OCI-LY3 (cell line): ENCODE measurements around the gene MYBPHL.

Experiments
- H2AFZ ChIP-seq: fragments of 200-600, 300-600 bp; shearing (Covaris generic); 2 replicates; pipeline ENCODE4 v1.6.0; 2014; ENCODE audit warnings: antibody characterized with exemption, low read depth, low read length
- H3K27ac ChIP-seq: fragments of 200-600, 300-600 bp; sonication (generic); 2 replicates; pipeline ENCODE4 v1.5.1; 2014; ENCODE audit warnings: mild to moderate bottlenecking, low read length, moderate library complexity, mixed read lengths
- H3K27me3 ChIP-seq: fragments of 200-600, 300-600 bp; sonication (generic); 2 replicates; pipeline ENCODE4 v1.6.1; 2014; ENCODE audit warnings: low read depth, low read length, mixed read lengths
- H3K36me3 ChIP-seq: fragments of 200-600, 300-600 bp; sonication (generic); replicated peaks from 2 replicates; pipeline ENCODE3; 2014; ENCODE audit warnings: low read depth, low read length, mixed read lengths
- H3K4me1 ChIP-seq: fragments of 300-600, 200-600 bp; sonication (generic); 2 replicates; pipeline ENCODE4 v1.6.1; 2014; ENCODE audit warnings: low read length, mixed read lengths
- H3K4me2 ChIP-seq: fragments of 200-600, 300-600 bp; sonication (generic); 2 replicates; pipeline ENCODE4 v1.6.1; 2014; ENCODE audit warnings: low read length, mixed read lengths
- H3K4me3 ChIP-seq: fragments of 300-600, 200-600 bp; sonication (generic); 2 replicates; pipeline ENCODE4 v1.5.1; 2014; ENCODE audit warnings: antibody characterized with exemption, mild to moderate bottlenecking, low read length, moderate library complexity
- H3K79me2 ChIP-seq: fragments of 300-600, 200-600 bp; shearing (Covaris generic); 2 replicates; pipeline ENCODE4 v1.6.1; 2014; ENCODE audit warnings: mild to moderate bottlenecking, low read length, mixed read lengths
- H3K9ac ChIP-seq: fragments of 300-600, 200-600 bp; shearing (Covaris generic); 2 replicates; pipeline ENCODE4 v1.6.0; 2014; ENCODE audit warnings: mild to moderate bottlenecking, low read length, moderate library complexity
- H3K9me3 ChIP-seq: fragments of 200-600, 300-600 bp; shearing (Covaris generic); 2 replicates; pipeline ENCODE4 v1.6.1; 2014; ENCODE audit warnings: low read length, mixed read lengths; ENCODE audit not compliant: insufficient read depth
- H4K20me1 ChIP-seq: fragments of 200-600, 300-600 bp; sonication (generic); 2 replicates; pipeline ENCODE4 v1.6.1; 2016; ENCODE audit warnings: low read length, mixed read lengths; ENCODE audit not compliant: insufficient read depth
- CTCF ChIP-seq: fragments of 200-600, 300-600 bp; sonication (generic); IDR thresholded peaks from 2 replicates; pipeline ENCODE4 v1.5.1; 2014; ENCODE audit warnings: antibody characterized with exemption, low read length, low read depth
- EZH2phosphoT487 ChIP-seq: fragments of 200-600 bp; shearing (Covaris generic); IDR thresholded peaks from 2 replicates; pipeline ENCODE4 v1.6.1; 2018; ENCODE audit warnings: antibody characterized with exemption, mixed run types, low read depth

Gene MYBPHL

GRCh38 chr1:109306832-109307273 is at the start of gene MYBPHL:
Gene MYBPHL (minus strand): TSS chr1:109307011. CDS start chr1:109306991, 20 bp downstream.
- H3K4me1 ChIP-seq: no peaks in the 10 kb centered on the region
- H3K9ac ChIP-seq: no peak within 1 kb of the TSS
- no peaks in the 10 kb centered on the region for H3K9me3 ChIP-seq
- no peak within 1 kb of the TSS for H3K27ac ChIP-seq
- peaks cover 5% of the 10 kb centered on the region; the same call in 1 of the 2 replicates for H3K27me3 ChIP-seq
- no peaks in the 10 kb centered on the region for H3K36me3 ChIP-seq
- H2AFZ ChIP-seq: no peak within 1 kb of the TSS
- no peak within 1 kb of the TSS for H3K4me2 ChIP-seq
- H4K20me1 ChIP-seq: no peaks in the 10 kb centered on the region
- no peak for TF ChIP-seq EZH2phosphoT487
- TF ChIP-seq CTCF: no peak
- no peaks in the 10 kb centered on the region for H3K79me2 ChIP-seq
- no peak within 1 kb of the TSS for H3K4me3 ChIP-seq

- Histone ChIP-seq H3K4me1 (no peaks in the 10 kb centered on the region), H3K27ac (no peak overlapping the region), H3K4me3 (no peak overlapping the region), H2AFZ (no peak overlapping the region), H3K4me2 (no peak overlapping the region), H3K9ac (no peak overlapping the region), H4K20me1 (no peaks in the 10 kb centered on the region), H3K79me2 (no peaks in the 10 kb centered on the region), H3K27me3 (peaks cover 16% of the 10 kb centered on the region; the same call in 1 of the 2 replicates), H3K36me3 (no peaks in the 10 kb centered on the region), H3K9me3 (no peaks in the 10 kb centered on the region)
- TF ChIP-seq EZH2phosphoT487 (no peak), CTCF (no peak)
Observed at GRCh38 chr1:109356505-109356904, 49.7 kb upstream of the MYBPHL start.

GRCh38 chr1:109354929-109355328 is 48.1 kb upstream of the MYBPHL start:
- no peak overlapping the region for H3K4me2 ChIP-seq
- no peaks in the 10 kb centered on the region for H3K36me3 ChIP-seq
- H3K9me3 ChIP-seq: no peaks in the 10 kb centered on the region
- H3K79me2 ChIP-seq: no peaks in the 10 kb centered on the region
- no peak overlapping the region for H3K4me3 ChIP-seq
- no peak overlapping the region for H2AFZ ChIP-seq
- peaks cover 23% of the 10 kb centered on the region for H3K27me3 ChIP-seq
- H3K4me1 ChIP-seq: no peaks in the 10 kb centered on the region
- no peak overlapping the region for H3K9ac ChIP-seq
- no peak overlapping the region for H3K27ac ChIP-seq
- TF ChIP-seq CTCF: no peak
- TF ChIP-seq EZH2phosphoT487: no peak
- no peaks in the 10 kb centered on the region for H4K20me1 ChIP-seq

GRCh38 chr1:109351457-109351856 is 44.6 kb upstream of the MYBPHL start:
- H3K9me3 ChIP-seq: no peaks in the 10 kb centered on the region
- H4K20me1 ChIP-seq: no peaks in the 10 kb centered on the region
- no peaks in the 10 kb centered on the region for H3K79me2 ChIP-seq
- no peaks in the 10 kb centered on the region for H3K36me3 ChIP-seq
- no peak overlapping the region for H3K4me3 ChIP-seq
- H3K4me2 ChIP-seq: no peak overlapping the region
- H3K27me3 ChIP-seq: peaks cover 16% of the 10 kb centered on the region
- TF ChIP-seq CTCF (no peak), EZH2phosphoT487 (no peak)
- H3K4me1 ChIP-seq: no peaks in the 10 kb centered on the region
- no peak overlapping the region for H3K9ac ChIP-seq
- H2AFZ ChIP-seq: no peak overlapping the region
- no peak overlapping the region for H3K27ac ChIP-seq
